GM12874 (cell line): ENCODE results near the gene C10orf105.

ENCODE experiments used
- TF ChIP-seq, protein P1 (sequence below): IDR thresholded peaks from 2 replicates; pipeline ENCODE4 v1.5.1; 2011; ENCODE audit warnings: low read depth, mild to moderate bottlenecking, control low read depth, low read length, moderate library complexity; ENCODE audit not compliant: insufficient read depth

Gene C10orf105

DNA sequence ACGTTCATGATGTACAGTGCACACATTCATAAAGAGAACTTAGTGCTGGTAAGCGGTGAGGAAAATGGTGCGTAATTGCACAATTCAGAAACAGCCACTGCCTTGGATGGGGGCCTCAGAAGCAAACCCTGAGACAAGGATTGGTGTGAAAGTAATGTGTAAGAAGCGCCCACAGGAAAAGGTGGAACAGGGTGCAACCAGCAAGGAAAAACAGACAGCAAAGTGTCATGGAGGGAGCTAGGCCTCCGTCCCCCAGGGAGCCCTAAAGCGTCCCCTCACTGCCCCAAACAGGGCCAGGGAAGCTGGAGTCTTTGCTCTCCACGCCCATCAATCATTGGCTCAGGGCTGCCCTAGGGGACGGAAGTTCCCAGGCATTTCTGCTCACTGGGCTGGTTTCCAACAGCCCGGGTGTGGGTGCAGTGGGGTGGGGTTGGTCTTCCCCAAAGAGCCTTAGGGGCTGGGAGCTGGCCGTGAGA lies 9.6 kb upstream of the C10orf105 start:
- TF ChIP-seq, protein P1, sequence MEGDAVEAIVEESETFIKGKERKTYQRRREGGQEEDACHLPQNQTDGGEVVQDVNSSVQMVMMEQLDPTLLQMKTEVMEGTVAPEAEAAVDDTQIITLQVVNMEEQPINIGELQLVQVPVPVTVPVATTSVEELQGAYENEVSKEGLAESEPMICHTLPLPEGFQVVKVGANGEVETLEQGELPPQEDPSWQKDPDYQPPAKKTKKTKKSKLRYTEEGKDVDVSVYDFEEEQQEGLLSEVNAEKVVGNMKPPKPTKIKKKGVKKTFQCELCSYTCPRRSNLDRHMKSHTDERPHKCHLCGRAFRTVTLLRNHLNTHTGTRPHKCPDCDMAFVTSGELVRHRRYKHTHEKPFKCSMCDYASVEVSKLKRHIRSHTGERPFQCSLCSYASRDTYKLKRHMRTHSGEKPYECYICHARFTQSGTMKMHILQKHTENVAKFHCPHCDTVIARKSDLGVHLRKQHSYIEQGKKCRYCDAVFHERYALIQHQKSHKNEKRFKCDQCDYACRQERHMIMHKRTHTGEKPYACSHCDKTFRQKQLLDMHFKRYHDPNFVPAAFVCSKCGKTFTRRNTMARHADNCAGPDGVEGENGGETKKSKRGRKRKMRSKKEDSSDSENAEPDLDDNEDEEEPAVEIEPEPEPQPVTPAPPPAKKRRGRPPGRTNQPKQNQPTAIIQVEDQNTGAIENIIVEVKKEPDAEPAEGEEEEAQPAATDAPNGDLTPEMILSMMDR: no peak

DNA sequence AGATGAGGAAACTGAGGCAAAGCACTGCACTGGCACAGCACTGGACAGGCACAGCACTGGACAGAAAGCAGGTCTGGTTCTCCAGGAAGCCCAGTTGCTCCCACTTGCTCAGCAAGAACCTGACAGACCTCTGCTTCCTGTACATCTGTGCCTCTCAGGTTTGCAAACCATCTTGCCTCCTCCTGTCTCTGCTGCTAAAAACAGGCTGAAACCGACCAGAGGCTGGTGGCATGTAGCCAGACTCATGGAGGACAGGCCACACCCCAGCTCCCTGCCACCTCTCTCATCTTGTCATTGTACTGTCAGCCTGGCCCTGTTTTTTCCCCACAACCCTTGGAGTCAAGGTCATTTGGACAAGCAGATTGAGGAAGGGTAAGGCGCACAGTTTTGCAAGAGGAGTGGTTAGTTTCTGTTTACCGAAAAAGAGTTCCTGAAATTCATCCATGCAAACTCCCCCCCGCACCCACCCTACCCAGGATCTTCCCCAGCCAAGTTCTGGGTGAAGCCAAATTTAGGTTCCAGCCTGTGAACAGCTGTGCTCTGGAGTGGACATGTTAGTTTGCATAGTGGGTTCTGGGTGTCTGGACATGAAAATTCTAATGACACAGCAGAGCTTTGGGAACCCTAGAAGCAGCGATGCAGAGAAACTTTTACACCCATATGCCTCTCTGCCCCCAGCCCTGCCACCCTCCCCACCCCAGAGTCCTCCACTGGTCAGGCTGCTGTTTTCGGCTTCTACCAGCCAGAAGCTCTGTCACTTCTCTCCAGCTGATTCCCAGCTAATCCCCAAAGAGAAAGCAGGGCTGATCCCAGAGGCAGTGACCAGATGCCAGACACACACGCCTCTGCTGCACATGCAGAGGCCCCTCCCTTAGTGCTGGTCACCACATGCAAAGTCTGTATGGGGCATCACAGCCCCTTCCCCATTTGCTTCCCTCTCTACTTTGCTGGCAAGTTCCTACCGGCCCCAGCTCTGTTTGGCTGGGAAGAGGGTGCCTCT lies 8.5 kb upstream of the C10orf105 start:
- TF ChIP-seq, protein P1: no peak

DNA sequence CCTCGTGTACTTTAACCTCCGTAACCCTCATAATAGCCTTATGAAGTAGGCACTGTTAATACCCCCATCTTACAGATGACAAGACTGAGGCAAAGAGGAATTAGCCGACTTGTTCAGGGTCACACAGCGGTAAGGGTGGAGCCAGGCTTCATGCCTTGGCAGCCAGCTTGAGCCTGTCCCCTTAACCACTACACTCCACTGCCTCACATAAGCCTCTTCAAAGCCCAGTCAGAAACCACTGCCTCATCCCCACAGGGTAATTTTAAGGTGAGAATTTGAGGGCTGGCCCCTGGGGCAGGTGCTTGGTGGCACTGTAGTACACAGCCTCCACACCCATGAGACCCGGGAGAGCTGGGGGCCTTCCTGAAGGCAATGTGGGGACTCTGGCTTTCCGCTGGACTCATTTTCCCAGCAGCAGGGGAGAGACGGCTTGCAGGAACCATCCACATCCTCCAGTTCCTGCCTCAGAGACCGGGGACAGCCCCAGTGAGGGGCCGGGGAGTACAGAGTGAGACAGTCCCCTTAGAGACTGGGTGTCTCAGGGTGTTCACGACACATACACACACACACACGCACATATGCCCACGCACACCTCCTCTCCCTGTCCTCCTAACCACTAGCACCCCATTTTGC lies 7.6 kb upstream of the C10orf105 start:
- TF ChIP-seq, protein P1: no peak

DNA sequence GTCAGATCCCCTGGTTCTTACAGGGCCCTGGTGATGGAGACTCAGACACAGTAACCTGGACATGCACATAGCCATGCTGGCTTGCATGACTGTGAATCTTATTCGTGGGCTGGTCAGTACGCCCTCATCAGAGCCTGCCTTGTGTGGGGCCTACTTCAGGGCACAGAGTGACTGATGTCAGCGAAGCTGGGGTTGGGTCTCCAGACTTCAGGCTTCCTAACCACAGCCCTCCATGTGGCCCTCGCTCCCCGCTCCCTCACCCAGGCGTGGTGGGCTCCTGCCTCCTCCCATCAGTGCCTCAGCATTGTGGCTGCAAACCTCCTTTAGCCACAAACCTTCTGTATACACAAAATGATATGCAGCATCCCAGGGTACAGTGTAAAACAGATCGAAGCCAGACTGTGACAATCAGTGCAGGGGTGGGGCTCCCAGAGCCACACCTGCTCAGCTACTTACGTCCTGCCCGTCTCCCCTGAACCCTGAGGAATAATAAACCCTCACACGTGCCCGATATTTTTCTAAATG lies 7.1 kb upstream of the C10orf105 start:
- TF ChIP-seq, protein P1: no peak

DNA sequence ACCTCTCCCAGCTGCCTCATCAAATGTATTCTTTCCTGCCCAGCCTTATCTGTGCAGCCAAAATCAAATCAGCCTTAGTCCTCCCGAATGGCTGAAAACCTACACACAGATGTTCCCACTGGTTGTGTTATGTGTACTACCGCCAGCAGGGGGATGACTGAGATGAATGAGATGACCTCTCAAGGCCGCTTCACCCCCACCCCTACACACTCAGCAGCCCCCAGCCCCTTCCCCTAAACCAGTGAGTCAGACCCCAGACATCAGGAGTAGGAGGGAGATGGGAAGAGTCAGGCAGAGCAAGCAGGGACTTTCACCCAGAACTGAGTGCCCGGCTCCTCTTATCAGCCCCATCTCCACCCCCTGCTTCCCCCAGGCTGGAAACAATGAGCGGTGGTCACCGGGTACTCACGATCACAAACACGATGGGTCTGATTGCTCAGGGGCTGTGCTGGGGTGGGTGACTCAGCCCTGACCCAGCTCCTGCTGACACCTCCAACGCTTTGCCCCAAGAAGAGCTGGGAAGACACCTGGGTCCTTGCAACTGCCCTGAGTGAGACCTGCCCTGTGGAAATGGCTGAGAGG lies 6.5 kb upstream of the C10orf105 start:
- TF ChIP-seq, protein P1: peak; percentile 65; the same call in 1 of the 2 replicates

DNA sequence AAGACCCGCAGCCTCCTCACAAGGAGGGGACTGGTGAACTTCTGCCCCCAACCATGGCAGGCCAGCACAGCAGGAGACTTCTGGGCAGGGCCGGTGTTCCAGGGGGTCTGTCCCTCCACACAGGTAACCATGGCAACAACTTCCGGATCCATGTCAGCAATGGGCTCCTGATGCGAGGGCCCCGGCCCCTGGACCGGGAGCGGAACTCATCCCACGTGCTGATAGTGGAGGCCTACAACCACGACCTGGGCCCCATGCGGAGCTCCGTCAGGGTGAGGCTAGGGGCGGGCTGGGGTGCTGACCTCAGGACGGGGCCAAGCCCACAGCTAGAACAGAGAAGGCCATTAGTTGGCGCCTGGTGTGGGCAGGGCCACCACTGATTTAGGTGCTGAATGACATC lies 5.7 kb upstream of the C10orf105 start:
- TF ChIP-seq, protein P1: no peak

DNA sequence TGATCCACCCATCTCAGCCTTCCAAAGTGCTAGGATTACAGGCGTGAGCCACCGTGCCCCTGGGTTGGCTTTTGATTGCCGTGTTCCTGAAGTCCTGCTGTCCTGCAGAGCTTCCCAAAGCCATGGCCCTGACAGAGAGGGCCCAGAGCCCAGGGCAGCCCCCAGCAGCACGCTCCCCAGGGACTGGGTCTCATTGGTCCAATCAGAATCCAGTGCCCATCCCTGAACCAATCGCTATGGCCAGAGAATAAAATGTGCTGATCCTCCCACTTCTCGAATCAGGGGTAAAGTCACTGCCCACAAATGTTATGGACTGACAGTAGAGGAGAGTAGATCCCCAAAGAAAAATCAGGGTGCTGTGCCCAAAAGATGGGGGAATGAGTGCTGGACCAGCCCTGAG lies 5.0 kb upstream of the C10orf105 start:
- TF ChIP-seq, protein P1: no peak
